ENCODE results near the gene EIF4G1.

Gene EIF4G1

GRCh38 chr3:184361932-184362667 lies 47.7 kb downstream of the EIF4G1 start:
- peak; percentile 10 for DNase-seq (ENCODE audit: low read depth, low spot score)
- peak overlapping the region; percentile 97 for H3K27ac ChIP-seq

- DNase-seq (ENCODE audit: low read depth, low spot score): peak; percentile 90
- H3K27ac ChIP-seq: peak overlapping the region; percentile 97
These were observed 48.5 kb downstream of the EIF4G1 start for GRCh38 chr3:184362668-184363546.

GRCh38 chr3:184366619-184367289 lies 52.3 kb downstream of the EIF4G1 start:
- no peak for DNase-seq (ENCODE audit: low read depth, low spot score)
- no peak overlapping the region for H3K27ac ChIP-seq

- H3K27ac ChIP-seq: no peak overlapping the region
- DNase-seq (ENCODE audit: low read depth, low spot score): no peak
These were observed 53.7 kb downstream of the EIF4G1 start for GRCh38 chr3:184368116-184368515.

- H3K27ac ChIP-seq: no peak overlapping the region
- no peak for DNase-seq (ENCODE audit: low read depth, low spot score)
These were observed 54.3 kb downstream of the EIF4G1 start for GRCh38 chr3:184368586-184369183.

- DNase-seq (ENCODE audit: low read depth, low spot score): peak; percentile 60
- H3K27ac ChIP-seq: no peak overlapping the region
These were observed 57.2 kb downstream of the EIF4G1 start for GRCh38 chr3:184371570-184372018.

- H3K27ac ChIP-seq: no peak overlapping the region
- DNase-seq (ENCODE audit: low read depth, low spot score): no peak
These were observed 58.0 kb downstream of the EIF4G1 start for GRCh38 chr3:184372296-184372821.

- DNase-seq (ENCODE audit: low read depth, low spot score): no peak
These were observed 58.5 kb downstream of the EIF4G1 start for GRCh38 chr3:184372911-184373310.

GRCh38 chr3:184373422-184373821 lies 59.0 kb downstream of the EIF4G1 start:
- no peak for DNase-seq (ENCODE audit: low read depth, low spot score)
- H3K27ac ChIP-seq: no peak overlapping the region

More at GRCh38 chr3:184372911-184373310, 58.5 kb downstream of the EIF4G1 start:
- H3K27ac ChIP-seq: no peak overlapping the region

- H3K27ac ChIP-seq: no peak overlapping the region
- DNase-seq (ENCODE audit: low read depth, low spot score): no peak
These were observed 61.5 kb downstream of the EIF4G1 start for GRCh38 chr3:184375747-184376461.

GRCh38 chr3:184377374-184377773 lies 63.0 kb downstream of the EIF4G1 start:
- no peak for DNase-seq (ENCODE audit: low read depth, low spot score)
- H3K27ac ChIP-seq: no peak overlapping the region

- no peak within 1 kb of the TSS for H3K27ac ChIP-seq
- DNase-seq (ENCODE audit: low read depth, low spot score): no peak
These were observed 63.6 kb downstream of the EIF4G1 start, which contains the start of gene THPO for GRCh38 chr3:184377882-184378445. THPO (minus strand) TSS chr3:184378207; CDS start chr3:184376259, 1,948 bp downstream.

GRCh38 chr3:184378651-184379357 lies 64.4 kb downstream of the EIF4G1 start:
- no peak for DNase-seq (ENCODE audit: low read depth, low spot score)
- H3K27ac ChIP-seq: no peak overlapping the region

GRCh38 chr3:184379358-184380184 lies 65.2 kb downstream of the EIF4G1 start, which contains the start of gene CHRD:
CHRD (plus strand) TSS chr3:184380054; CDS start chr3:184380319, 265 bp downstream.
- no peak within 1 kb of the TSS for H3K27ac ChIP-seq
- no peak for DNase-seq (ENCODE audit: low read depth, low spot score)

GRCh38 chr3:184380185-184380626 lies 65.8 kb downstream of the EIF4G1 start:
- H3K27ac ChIP-seq: no peak overlapping the region
- no peak for DNase-seq (ENCODE audit: low read depth, low spot score)

- no peak for DNase-seq (ENCODE audit: low read depth, low spot score)
- no peak overlapping the region for H3K27ac ChIP-seq
These were observed 66.3 kb downstream of the EIF4G1 start for GRCh38 chr3:184380627-184381260.

Measured in epithelial cell of prostate (primary cell).